Astrocyte (in vitro differentiated cells and primary cell): Measurements from ENCODE around the gene ACSF3.

Experiments
- EZH2 ChIP-seq: IDR thresholded peaks from 2 replicates; pipeline ENCODE4 v1.6.1; 2012; ENCODE audit warnings: mild to moderate bottlenecking, low read length, inconsistent platforms; ENCODE audit not compliant: insufficient read depth
- TF ChIP-seq, protein P1 (sequence below): IDR thresholded peaks from 2 replicates; pipeline ENCODE4 v1.5.1; 2011; ENCODE audit warnings: low read depth, mild to moderate bottlenecking, inconsistent platforms, low read length, moderate library complexity; ENCODE audit not compliant: insufficient read depth

DNA sequence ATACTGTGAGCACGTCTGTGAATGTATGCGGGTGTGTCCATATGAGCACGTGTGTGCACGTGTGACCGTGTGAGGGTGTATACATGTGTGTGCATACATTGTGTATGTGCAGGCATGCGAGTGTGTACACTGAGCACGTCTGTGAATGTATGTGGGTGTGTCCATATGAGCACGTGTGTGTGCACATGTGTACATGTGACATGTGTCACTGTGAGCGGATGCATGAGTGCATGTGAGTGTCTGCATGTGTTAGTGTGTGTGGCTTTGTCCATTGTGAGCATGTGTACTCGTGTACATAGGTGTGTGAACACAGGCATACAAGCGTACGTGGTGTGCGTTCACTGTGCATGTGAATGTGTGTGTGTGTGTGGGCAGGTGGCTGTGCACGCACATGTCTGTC is 17.5 kb upstream of the ACSF3 start:
- TF ChIP-seq, protein P1, sequence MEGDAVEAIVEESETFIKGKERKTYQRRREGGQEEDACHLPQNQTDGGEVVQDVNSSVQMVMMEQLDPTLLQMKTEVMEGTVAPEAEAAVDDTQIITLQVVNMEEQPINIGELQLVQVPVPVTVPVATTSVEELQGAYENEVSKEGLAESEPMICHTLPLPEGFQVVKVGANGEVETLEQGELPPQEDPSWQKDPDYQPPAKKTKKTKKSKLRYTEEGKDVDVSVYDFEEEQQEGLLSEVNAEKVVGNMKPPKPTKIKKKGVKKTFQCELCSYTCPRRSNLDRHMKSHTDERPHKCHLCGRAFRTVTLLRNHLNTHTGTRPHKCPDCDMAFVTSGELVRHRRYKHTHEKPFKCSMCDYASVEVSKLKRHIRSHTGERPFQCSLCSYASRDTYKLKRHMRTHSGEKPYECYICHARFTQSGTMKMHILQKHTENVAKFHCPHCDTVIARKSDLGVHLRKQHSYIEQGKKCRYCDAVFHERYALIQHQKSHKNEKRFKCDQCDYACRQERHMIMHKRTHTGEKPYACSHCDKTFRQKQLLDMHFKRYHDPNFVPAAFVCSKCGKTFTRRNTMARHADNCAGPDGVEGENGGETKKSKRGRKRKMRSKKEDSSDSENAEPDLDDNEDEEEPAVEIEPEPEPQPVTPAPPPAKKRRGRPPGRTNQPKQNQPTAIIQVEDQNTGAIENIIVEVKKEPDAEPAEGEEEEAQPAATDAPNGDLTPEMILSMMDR = no peak
- TF ChIP-seq EZH2 = no peak
